ENCODE data around the gene MOB3A. TPM values are rescaled to one million over a fixed set of nuclear protein-coding genes. Genes with fewer than 3 reads are reported as not detected.

MOB3A gene
- total and polyA plus RNA-seq, 2 of the 8 experiments (the other 6 are each of a cell fraction or from before 2014, with no cell fraction given) = 9.2 to 9.6 TPM

- no peak for TF ChIP-seq CHD7 (IDR thresholded peaks at IDR 0.05; ENCODE audit: insufficient replicate concordance, low read length)
- TF ChIP-seq BCL11A (IDR thresholded peaks at IDR 0.05; ENCODE audit: low read depth in 2 of 2, low read length in 2 of 2) = no peak
- TF ChIP-seq ATF2 (IDR thresholded peaks at IDR 0.05; ENCODE audit: low read length) = no peak
- peak; percentile 77 for TF ChIP-seq TAF1 (IDR thresholded peaks at IDR 0.05; ENCODE audit: low read depth, low read length)
- 0 out of 4 replicates have a peak, but pooled peaks of 1 of the 2 experiments have one; percentile 1 for TF ChIP-seq RAD21 (IDR thresholded peaks at IDR 0.05 in 1 of 2, conservative IDR thresholded peaks at IDR 0.05 in 1 of 2; ENCODE audit: low read depth in 2 of 2, low read length in 2 of 2)
- TF ChIP-seq GTF2F1 (IDR thresholded peaks at IDR 0.05; ENCODE audit: borderline replicate concordance, low read depth, low read length) = no peak
- TF ChIP-seq RXRA (IDR thresholded peaks at IDR 0.05; ENCODE audit: insufficient read depth, low read depth, low read length) = peak; percentile 49; the same call in 1 of the 2 replicates
These were observed 54.2 kb downstream of the MOB3A start (continued) for GRCh38 chr19:2041683-2042484.

All from H1 (cell line).